ENCODE measurements around the gene SAAL1.

Gene SAAL1

GRCh38 chr11:18105086-18105801 is 638 bp downstream of the SAAL1 start:
- Mint-ChIP-seq H3K4me1 (peaks cover 49% of the 10 kb centered on the region), H3K4me3 (peak overlapping the region; percentile 95), H3K36me3 (peaks cover 13% of the 10 kb centered on the region), H3K27me3 (no peaks in the 10 kb centered on the region), H3K27ac (peak overlapping the region; percentile 93), H3K9me3 (no peaks in the 10 kb centered on the region)

- peaks cover 52% of the 10 kb centered on the region for H3K4me1 Mint-ChIP-seq
- H3K9me3 Mint-ChIP-seq, result no peaks in the 10 kb centered on the region
- H3K36me3 Mint-ChIP-seq, result peaks cover 18% of the 10 kb centered on the region
- no peaks in the 10 kb centered on the region for H3K27me3 Mint-ChIP-seq
- H3K4me3 Mint-ChIP-seq, result no peak overlapping the region
- H3K27ac Mint-ChIP-seq, result peak overlapping the region; percentile 68
Measured at GRCh38 chr11:18100926-18101656, 4.8 kb downstream of the SAAL1 start.

- Mint-ChIP-seq H3K4me1 (peaks cover 13% of the 10 kb centered on the region), H3K36me3 (peaks cover 18% of the 10 kb centered on the region), H3K27ac (no peak overlapping the region), H3K4me3 (no peak overlapping the region), H3K9me3 (no peaks in the 10 kb centered on the region), H3K27me3 (no peaks in the 10 kb centered on the region)
Measured at GRCh38 chr11:18093959-18094358, 11.9 kb downstream of the SAAL1 start.

GRCh38 chr11:18091731-18092130 is 14.2 kb downstream of the SAAL1 start:
- Mint-ChIP-seq H3K4me3 (no peak overlapping the region), H3K4me1 (peaks cover 13% of the 10 kb centered on the region), H3K9me3 (no peaks in the 10 kb centered on the region), H3K27me3 (no peaks in the 10 kb centered on the region), H3K27ac (no peak overlapping the region), H3K36me3 (peaks cover 15% of the 10 kb centered on the region)

GRCh38 chr11:18088966-18089365 is 16.9 kb downstream of the SAAL1 start:
- Mint-ChIP-seq H3K4me3 (no peak overlapping the region), H3K4me1 (peaks cover 7% of the 10 kb centered on the region), H3K27me3 (no peaks in the 10 kb centered on the region), H3K36me3 (peaks cover 9% of the 10 kb centered on the region), H3K9me3 (no peaks in the 10 kb centered on the region), H3K27ac (no peak overlapping the region)

- H3K27me3 Mint-ChIP-seq, result no peaks in the 10 kb centered on the region
- H3K4me3 Mint-ChIP-seq, result no peak overlapping the region
- H3K36me3 Mint-ChIP-seq, result peaks cover 11% of the 10 kb centered on the region
- no peak overlapping the region for H3K27ac Mint-ChIP-seq
- H3K4me1 Mint-ChIP-seq, result peaks cover 7% of the 10 kb centered on the region
- H3K9me3 Mint-ChIP-seq, result no peaks in the 10 kb centered on the region
Measured at GRCh38 chr11:18088366-18088765, 17.5 kb downstream of the SAAL1 start.

GRCh38 chr11:18081551-18081950 is 24.3 kb downstream of the SAAL1 start:
- H3K4me1 Mint-ChIP-seq, result peaks cover 5% of the 10 kb centered on the region
- H3K9me3 Mint-ChIP-seq, result no peaks in the 10 kb centered on the region
- peaks cover 17% of the 10 kb centered on the region for H3K36me3 Mint-ChIP-seq
- peak overlapping the region; percentile 42 for H3K27ac Mint-ChIP-seq
- H3K4me3 Mint-ChIP-seq, result no peak overlapping the region
- H3K27me3 Mint-ChIP-seq, result no peaks in the 10 kb centered on the region

GRCh38 chr11:18080451-18080850 is 25.4 kb downstream of the SAAL1 start:
- H3K27me3 Mint-ChIP-seq, result no peaks in the 10 kb centered on the region
- H3K4me3 Mint-ChIP-seq, result no peak overlapping the region
- H3K9me3 Mint-ChIP-seq, result no peaks in the 10 kb centered on the region
- peaks cover 17% of the 10 kb centered on the region for H3K36me3 Mint-ChIP-seq
- H3K27ac Mint-ChIP-seq, result peak overlapping the region; percentile 83
- H3K4me1 Mint-ChIP-seq, result peaks cover 5% of the 10 kb centered on the region

- Mint-ChIP-seq H3K27me3 (no peaks in the 10 kb centered on the region), H3K4me3 (no peak overlapping the region), H3K9me3 (no peaks in the 10 kb centered on the region), H3K27ac (no peak overlapping the region), H3K36me3 (peaks cover 17% of the 10 kb centered on the region), H3K4me1 (peaks cover 5% of the 10 kb centered on the region)
Measured at GRCh38 chr11:18078909-18079308, 27.0 kb downstream of the SAAL1 start.

GRCh38 chr11:18075444-18075843 is 30.4 kb downstream of the SAAL1 start:
- peaks cover 8% of the 10 kb centered on the region for H3K36me3 Mint-ChIP-seq
- no peak overlapping the region for H3K4me3 Mint-ChIP-seq
- peaks cover 2% of the 10 kb centered on the region for H3K4me1 Mint-ChIP-seq
- no peak overlapping the region for H3K27ac Mint-ChIP-seq
- H3K27me3 Mint-ChIP-seq, result no peaks in the 10 kb centered on the region
- H3K9me3 Mint-ChIP-seq, result no peaks in the 10 kb centered on the region

- H3K27me3 Mint-ChIP-seq, result no peaks in the 10 kb centered on the region
- H3K9me3 Mint-ChIP-seq, result no peaks in the 10 kb centered on the region
- peaks cover 5% of the 10 kb centered on the region for H3K36me3 Mint-ChIP-seq
- H3K4me1 Mint-ChIP-seq, result no peaks in the 10 kb centered on the region
- no peak overlapping the region for H3K27ac Mint-ChIP-seq
- H3K4me3 Mint-ChIP-seq, result no peak overlapping the region
Measured at GRCh38 chr11:18071098-18071705, 34.7 kb downstream of the SAAL1 start.

- H3K9me3 Mint-ChIP-seq, result no peaks in the 10 kb centered on the region
- no peaks in the 10 kb centered on the region for H3K4me1 Mint-ChIP-seq
- no peak overlapping the region for H3K27ac Mint-ChIP-seq
- no peaks in the 10 kb centered on the region for H3K36me3 Mint-ChIP-seq
- no peak overlapping the region for H3K4me3 Mint-ChIP-seq
- H3K27me3 Mint-ChIP-seq, result no peaks in the 10 kb centered on the region
Measured at GRCh38 chr11:18067372-18067771, 38.5 kb downstream of the SAAL1 start.

- H3K27ac Mint-ChIP-seq, result no peak overlapping the region
- H3K4me3 Mint-ChIP-seq, result no peak overlapping the region
- no peaks in the 10 kb centered on the region for H3K4me1 Mint-ChIP-seq
- no peaks in the 10 kb centered on the region for H3K9me3 Mint-ChIP-seq
- H3K27me3 Mint-ChIP-seq, result no peaks in the 10 kb centered on the region
- H3K36me3 Mint-ChIP-seq, result no peaks in the 10 kb centered on the region
Measured at GRCh38 chr11:18066626-18067025, 39.3 kb downstream of the SAAL1 start.

- Mint-ChIP-seq H3K9me3 (no peaks in the 10 kb centered on the region), H3K27me3 (no peaks in the 10 kb centered on the region), H3K4me1 (no peaks in the 10 kb centered on the region), H3K4me3 (no peak overlapping the region), H3K27ac (no peak overlapping the region), H3K36me3 (peaks cover 1% of the 10 kb centered on the region)
Measured at GRCh38 chr11:18065572-18065971, 40.3 kb downstream of the SAAL1 start.

GRCh38 chr11:18064450-18065054 is 41.3 kb downstream of the SAAL1 start:
- Mint-ChIP-seq H3K27me3 (no peaks in the 10 kb centered on the region), H3K36me3 (peaks cover 3% of the 10 kb centered on the region), H3K27ac (no peak overlapping the region), H3K4me3 (no peak overlapping the region), H3K4me1 (no peaks in the 10 kb centered on the region), H3K9me3 (no peaks in the 10 kb centered on the region)

All from activated naive CD4-positive, alpha-beta T cell treated with anti-CD3 and anti-CD28 coated beads, Interleukin-2, amount 50 U/mL, for 24 hours (primary cell).